ENCODE measurements around the gene CACNA1S.

GRCh38 chr1:201093962-201094361, 18.3 kb downstream of the CACNA1S start:
- TF ChIP-seq CTCF (IDR thresholded peaks at IDR 0.05) (no peak), MAX (IDR thresholded peaks at IDR 0.05; ENCODE audit: low read depth) (no peak), TAF1 (IDR thresholded peaks at IDR 0.05; ENCODE audit: borderline replicate concordance, low read depth, low read length) (no peak), MXI1 (IDR thresholded peaks at IDR 0.05; ENCODE audit: low read depth, low read length) (no peak), EZH2phosphoT487 (IDR thresholded peaks at IDR 0.05; ENCODE audit: borderline replicate concordance, low read depth) (no peak), GABPA (IDR thresholded peaks at IDR 0.05; ENCODE audit: low read depth) (no peak), SIN3A (IDR thresholded peaks at IDR 0.05; ENCODE audit: borderline replicate concordance, low read depth, low read length) (no peak), POLR2AphosphoS5 (IDR thresholded peaks at IDR 0.05; ENCODE audit: low read depth, low read length) (no peak)
- TF ChIP-seq, protein P1, sequence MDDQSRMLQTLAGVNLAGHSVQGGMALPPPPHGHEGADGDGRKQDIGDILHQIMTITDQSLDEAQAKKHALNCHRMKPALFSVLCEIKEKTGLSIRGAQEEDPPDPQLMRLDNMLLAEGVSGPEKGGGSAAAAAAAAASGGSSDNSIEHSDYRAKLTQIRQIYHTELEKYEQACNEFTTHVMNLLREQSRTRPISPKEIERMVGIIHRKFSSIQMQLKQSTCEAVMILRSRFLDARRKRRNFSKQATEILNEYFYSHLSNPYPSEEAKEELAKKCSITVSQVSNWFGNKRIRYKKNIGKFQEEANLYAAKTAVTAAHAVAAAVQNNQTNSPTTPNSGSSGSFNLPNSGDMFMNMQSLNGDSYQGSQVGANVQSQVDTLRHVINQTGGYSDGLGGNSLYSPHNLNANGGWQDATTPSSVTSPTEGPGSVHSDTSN (IDR thresholded peaks at IDR 0.05): no peak
- TF ChIP-seq, protein P2, sequence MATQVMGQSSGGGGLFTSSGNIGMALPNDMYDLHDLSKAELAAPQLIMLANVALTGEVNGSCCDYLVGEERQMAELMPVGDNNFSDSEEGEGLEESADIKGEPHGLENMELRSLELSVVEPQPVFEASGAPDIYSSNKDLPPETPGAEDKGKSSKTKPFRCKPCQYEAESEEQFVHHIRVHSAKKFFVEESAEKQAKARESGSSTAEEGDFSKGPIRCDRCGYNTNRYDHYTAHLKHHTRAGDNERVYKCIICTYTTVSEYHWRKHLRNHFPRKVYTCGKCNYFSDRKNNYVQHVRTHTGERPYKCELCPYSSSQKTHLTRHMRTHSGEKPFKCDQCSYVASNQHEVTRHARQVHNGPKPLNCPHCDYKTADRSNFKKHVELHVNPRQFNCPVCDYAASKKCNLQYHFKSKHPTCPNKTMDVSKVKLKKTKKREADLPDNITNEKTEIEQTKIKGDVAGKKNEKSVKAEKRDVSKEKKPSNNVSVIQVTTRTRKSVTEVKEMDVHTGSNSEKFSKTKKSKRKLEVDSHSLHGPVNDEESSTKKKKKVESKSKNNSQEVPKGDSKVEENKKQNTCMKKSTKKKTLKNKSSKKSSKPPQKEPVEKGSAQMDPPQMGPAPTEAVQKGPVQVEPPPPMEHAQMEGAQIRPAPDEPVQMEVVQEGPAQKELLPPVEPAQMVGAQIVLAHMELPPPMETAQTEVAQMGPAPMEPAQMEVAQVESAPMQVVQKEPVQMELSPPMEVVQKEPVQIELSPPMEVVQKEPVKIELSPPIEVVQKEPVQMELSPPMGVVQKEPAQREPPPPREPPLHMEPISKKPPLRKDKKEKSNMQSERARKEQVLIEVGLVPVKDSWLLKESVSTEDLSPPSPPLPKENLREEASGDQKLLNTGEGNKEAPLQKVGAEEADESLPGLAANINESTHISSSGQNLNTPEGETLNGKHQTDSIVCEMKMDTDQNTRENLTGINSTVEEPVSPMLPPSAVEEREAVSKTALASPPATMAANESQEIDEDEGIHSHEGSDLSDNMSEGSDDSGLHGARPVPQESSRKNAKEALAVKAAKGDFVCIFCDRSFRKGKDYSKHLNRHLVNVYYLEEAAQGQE (IDR thresholded peaks at IDR 0.05; ENCODE audit: low read depth, low read length): no peak

Data from SK-N-SH (cell line).